ENCODE results near the gene FSTL4.

Gene FSTL4

DNA sequence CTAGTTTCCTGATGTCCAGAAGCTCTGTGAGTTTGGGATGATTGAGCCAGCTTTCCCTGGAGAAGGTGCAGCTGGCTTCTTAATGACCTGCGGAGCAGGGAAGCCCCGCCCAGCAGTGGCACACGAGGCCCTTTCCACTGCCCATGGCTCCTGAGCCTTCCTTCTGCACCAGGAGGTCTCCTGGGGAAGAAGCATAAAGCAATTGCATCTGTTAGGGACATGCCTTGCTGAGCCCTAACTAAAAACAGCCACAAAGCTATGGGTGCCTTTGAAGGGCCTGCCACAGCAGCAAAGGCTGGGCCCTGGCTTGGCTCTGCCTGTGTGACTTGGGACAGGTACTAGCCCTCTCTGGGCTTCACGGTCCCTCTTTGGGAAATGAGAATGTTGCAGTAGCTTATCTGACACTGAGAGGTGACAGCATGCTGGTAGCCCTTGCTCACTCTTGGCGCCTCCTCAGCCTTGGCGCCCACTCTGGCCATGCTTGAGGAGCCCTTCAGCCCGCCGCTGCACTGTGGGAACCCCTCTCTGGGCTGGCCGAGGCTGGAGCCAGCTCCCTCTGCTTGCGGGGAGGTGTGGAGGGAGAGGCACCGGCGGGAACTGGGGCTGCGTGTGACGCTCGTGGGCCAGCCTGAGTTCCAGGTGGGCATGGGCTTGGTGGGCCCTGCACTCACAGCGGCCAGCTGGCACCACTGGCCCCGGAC, 218.4 kb downstream of the FSTL4 start:
- DNase-seq (ENCODE audit: insufficient read length, low spot score): no peak
- FAIRE-seq: no peak

DNA sequence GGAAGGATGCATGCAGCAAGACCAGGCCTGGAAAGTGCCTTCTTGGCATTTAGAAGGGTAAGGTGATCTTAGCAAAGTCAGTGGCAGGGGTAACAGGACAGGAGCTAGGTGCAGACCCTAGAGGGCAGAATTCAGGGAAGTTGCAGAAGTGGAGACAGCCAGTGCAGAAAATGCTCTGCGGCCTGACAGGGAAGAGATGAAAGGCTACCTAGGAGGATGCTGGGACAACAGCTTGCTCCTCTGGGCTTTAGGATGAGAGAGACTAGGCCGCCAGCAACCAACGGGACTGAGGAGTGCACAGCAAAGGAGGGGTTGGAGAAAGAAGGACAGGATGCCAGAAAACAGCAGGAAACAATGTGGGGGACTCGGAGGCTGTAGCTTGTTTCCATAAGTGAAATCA, 219.9 kb downstream of the FSTL4 start:
- DNase-seq (ENCODE audit: insufficient read length, low spot score) (no peak), FAIRE-seq (no peak)

DNA sequence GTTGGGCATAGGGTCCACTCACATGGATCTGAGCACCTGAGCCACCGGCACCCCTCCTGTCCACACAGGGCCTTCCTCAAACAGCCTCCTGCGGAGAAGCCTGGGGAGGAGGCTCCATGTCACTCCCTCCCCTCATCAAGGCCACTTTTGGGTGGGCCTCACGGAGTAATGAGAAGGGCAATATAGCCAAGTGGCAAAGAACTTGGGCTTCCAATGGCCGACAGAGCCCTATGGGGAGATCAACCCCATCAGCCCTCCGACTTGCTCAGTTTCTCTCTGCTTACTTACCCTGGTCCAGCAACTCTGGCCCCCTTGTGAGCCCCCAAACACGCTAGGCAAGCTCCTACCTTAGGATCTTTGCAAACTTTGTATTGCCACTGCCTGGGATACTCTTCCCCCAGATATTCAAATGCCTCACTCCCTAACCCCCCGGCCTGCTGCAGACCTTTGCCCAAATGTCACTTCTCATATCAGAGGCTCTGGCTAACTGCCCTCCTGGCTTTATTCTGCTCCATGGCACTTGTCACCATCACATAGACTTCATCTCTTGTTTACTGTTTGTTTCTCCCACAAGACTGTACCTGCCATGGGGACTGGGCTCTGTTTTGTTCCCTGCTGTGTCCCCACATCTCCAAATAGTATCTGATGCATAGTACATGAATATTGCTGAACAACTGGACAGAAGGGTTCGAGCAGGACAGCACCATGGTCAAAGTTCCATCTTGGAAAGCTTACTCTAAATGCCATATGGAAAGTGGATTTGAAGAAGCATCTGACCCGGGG, 220.8 kb downstream of the FSTL4 start:
- FAIRE-seq: no peak
- DNase-seq (ENCODE audit: insufficient read length, low spot score): no peak

DNA sequence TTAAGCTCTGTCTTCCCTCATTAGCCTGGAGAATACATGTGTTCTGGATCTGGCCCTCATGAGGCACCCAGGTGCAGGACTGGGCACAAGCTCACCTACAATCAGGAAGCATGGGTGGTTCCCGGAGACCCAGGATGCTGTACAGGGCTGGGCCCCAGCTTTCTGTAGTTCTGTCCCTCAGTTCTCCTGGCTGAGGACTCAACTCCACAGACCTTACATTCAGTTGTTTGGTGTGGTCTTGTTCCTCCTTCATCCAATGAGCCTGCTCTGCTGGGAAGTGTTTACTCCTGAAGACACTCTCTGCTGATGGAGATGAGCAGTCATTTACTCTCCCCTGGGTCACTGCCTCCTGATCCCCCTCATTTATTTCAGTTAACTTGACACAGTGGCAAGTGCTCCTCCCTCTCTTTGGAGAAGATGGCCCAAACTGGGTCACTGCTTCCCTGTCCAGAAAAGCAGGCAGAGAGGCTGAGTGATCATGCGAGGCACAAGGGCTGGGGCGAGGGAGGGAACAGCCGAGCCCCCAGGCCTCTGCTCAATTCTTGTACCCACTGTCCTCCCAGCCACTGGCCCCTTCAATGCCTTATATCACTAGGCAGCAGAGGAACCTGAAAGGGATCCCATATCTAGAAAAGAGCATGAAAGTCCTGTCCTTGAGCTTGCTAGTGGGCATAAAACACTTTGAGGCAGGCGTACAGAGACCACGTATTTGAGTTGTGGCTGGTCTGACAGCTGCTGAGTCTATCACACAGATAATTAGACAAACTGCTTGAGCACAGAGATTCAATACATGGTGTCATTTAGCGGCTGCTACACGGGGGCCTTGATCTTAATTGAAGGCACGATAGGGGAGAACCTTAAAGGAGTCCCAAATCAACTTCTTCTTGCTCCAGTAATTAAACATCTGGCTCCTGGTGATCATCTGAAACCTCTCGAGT, 221.7 kb downstream of the FSTL4 start:
- DNase-seq (ENCODE audit: insufficient read length, low spot score): no peak
- no peak for FAIRE-seq

DNA sequence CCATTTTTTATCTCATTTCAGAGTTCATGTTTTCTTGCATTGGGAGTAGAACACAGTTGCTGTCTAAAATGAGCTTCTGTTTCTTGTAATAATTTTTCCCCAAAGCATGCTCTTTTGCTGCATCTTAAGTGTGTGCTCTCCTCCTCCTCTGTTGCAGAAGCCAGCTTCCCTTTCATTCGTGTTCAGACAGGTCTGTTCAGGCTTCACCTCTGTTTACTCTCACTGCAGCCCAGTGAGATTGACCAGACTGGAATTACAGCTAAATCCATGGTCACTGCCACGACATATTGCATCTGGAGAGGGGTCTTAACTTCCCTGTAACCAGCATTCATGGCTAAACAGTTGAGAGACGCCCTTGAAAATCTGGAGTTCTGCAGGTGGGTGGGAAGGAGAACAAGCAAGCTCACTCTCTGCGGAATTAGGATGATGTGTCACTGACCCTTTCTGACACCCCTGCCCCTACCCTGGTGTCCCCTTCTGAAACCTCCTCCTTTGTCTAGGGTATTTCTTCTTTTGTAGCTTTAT, 223.2 kb downstream of the FSTL4 start:
- no peak for FAIRE-seq
- no peak for DNase-seq (ENCODE audit: insufficient read length, low spot score)

DNA sequence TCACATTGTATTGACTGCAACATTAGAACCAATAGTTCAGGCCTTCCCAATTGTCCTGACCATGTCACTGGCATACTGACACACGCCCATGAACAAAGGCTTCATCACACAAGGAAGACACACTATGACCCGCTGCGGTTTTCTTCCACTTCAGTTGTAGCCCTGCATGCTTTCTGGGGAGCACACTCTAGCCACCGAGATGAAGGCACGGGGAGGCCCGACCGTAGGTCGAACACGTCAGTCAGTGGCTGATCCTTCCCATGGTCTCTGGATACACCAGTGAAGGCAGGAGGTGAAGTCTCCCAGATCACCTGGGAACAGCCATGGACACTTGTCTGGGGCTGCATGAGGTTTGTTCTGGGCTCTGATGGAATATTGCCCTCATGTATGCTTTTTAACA, 224.7 kb downstream of the FSTL4 start:
- DNase-seq (ENCODE audit: insufficient read length, low spot score) (no peak), FAIRE-seq (no peak)

DNA sequence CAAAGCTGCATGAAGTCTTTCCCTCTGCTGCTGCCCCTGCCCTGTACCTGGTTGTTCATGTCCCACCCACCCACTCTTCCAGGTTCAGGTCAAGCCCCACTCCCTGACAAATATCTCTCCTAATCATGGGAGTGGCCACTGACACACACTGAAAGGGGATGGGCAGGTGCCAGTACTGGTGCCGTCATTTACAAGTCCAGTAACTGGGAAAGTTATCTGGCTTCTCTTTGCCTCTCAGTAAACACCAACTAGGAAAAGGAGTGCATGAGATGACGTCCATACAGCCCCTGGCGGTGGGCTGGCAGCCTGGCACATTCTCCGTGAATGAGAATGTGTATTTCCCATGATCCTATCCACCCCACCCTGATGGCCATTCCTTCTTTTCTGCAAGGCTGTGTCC, 225.2 kb downstream of the FSTL4 start:
- no peak for FAIRE-seq
- no peak for DNase-seq (ENCODE audit: insufficient read length, low spot score)

DNA sequence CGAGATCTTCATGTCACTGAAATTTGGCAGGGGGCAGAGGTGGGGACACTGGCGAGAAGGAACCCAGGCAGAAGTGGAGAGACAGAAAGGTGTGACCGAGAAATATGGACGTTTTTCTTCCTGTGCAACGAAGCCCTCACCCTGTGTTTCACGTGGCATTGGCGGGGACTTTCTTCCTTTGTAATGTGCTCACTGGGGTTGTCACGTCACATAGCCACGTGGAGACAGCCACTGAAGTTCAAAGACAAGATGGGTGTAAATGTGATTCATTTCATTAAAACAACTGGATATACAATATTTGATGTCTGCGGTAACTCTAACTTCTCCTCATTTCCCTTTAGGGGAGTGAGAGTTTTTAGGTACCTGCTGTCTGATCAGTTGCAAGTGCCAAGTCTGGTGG, 225.7 kb downstream of the FSTL4 start:
- DNase-seq (ENCODE audit: insufficient read length, low spot score) (no peak), FAIRE-seq (no peak)

DNA sequence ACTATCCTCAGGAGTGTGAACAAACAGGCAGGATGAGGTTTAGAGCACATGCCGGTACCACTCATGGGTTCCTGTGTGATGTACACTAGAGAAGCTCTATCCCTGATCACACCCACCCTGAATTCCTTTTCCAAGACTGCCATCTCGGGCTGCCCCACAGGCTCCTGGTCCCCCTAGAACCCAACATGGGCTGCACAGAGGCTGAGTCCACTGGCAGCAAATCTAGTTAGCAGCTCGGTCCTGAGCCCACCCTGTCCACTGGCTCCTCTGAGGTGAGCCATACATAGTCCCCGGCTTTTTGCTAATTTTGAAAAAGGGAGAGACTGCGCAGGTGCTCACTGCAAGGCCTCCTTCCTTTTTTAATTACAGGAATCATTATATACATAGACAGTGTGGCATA, 227.0 kb downstream of the FSTL4 start:
- FAIRE-seq (no peak), DNase-seq (ENCODE audit: insufficient read length, low spot score) (no peak)

DNA sequence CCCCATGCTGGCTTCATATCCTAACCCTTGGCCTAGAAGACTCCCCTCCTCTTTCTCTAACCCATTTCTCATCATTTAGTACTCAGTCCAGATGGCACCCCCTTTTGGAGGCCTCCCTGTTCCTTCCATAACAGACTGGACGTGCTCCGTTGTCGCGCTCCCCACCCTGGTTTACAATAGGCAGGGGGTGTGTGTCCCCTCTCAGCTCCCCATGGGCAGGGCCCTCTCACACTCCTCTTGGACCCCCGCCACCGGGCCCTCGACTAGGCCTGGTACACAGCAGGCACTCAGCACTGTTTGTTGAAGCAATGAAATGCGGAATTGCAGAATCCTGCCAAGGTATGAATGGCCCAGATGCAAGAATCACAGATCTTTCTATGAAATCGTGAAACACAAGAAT, 227.4 kb downstream of the FSTL4 start:
- no peak for DNase-seq (ENCODE audit: insufficient read length, low spot score)
- FAIRE-seq: no peak

DNA sequence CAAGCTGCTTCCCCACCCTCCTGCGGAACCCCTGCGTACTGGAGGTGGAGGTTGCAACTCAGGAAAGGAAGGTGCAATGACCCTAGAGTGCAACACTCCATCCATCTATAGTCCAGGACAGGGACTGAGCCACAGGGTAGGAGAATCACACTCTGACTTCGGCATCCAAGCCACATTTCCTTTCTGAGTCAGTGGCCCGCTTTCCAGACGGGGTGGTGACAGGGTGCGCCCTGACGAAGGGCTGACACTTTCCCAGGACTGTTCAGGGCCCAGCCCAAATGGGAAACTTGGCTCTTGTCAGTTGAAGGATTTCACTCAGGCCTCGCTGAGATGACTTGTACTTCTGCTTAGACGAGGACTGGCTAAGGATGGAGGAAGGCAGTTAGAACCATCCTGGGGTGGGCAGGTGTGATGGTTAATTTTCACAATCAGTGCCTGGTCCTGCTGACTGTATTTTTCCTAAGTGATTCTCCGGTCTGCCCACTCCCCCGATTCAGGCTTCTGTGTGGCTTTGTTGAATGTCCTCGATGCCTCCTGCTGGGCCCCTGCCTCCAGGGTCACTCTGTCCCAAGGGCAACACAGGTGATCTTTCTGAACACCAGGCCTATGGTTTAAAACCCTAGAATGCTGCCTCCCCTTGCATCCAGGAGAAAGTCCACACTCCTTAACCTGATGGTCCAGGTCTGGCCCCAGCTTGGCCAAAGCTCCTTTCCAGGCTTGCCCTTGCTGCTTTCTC, 228.1 kb downstream of the FSTL4 start:
- FAIRE-seq (no peak), DNase-seq (ENCODE audit: insufficient read length, low spot score) (no peak)

DNA sequence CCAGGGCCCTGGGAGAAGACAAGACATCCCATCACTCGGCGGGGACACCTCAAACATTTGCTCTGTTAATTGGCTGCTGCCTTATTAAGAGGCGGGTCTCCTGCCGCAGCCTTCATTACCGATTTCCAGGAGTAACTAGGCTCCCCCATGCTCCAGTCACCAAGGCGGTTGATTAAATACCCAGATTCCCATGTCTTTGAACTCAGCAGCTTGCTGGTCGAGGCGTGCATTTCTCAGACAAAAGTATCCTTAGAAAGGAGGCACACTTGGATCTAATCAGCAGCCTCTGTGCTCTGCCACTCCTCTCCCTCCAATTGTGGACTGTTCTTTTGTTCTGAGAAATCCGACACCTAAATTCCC, 228.8 kb downstream of the FSTL4 start:
- DNase-seq (ENCODE audit: insufficient read length, low spot score) (no peak), FAIRE-seq (no peak)

DNA sequence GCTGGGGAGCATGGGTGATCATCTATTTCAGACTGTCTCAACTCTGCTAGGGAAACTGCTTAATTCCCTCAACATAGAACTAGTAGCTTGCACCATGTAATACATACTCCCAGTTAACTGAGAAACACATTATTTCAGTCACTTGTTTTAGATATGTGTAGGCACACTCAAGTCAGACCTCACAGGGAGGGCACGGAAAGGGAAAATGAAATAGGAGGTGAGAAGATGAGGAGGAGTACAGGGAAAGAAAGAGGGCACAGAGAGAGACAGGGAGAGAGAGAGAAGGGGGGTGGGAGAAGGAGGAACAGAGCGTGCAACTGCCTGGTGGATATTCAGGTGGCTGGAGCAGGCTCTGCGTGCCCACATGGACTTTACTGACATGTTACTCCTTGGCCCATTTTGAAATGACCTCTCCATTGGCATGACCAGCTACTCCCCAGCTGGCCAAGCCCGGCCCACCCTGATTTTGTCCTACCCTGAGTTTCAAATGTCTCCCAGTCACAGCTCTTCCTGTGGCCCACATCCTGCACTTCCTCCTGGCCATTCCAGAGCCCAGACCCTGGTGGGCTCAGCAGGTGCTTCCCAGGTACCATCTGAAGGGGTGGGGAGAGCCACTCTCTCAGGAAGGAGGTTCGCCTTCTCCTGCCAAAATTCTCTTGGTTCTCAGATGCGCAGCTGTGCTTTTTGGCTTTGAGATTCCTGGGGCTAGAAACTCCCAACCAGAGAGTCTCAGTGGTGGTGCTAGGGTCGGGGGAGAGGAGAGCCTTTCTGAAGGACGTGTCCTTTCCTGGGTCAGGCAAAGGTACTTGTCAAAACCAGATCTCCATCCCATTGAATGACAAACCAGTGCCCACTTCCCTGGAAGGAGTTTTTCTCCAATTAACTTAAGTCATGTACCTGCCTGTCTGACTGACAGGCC, 229.4 kb downstream of the FSTL4 start:
- FAIRE-seq: no peak

DNA sequence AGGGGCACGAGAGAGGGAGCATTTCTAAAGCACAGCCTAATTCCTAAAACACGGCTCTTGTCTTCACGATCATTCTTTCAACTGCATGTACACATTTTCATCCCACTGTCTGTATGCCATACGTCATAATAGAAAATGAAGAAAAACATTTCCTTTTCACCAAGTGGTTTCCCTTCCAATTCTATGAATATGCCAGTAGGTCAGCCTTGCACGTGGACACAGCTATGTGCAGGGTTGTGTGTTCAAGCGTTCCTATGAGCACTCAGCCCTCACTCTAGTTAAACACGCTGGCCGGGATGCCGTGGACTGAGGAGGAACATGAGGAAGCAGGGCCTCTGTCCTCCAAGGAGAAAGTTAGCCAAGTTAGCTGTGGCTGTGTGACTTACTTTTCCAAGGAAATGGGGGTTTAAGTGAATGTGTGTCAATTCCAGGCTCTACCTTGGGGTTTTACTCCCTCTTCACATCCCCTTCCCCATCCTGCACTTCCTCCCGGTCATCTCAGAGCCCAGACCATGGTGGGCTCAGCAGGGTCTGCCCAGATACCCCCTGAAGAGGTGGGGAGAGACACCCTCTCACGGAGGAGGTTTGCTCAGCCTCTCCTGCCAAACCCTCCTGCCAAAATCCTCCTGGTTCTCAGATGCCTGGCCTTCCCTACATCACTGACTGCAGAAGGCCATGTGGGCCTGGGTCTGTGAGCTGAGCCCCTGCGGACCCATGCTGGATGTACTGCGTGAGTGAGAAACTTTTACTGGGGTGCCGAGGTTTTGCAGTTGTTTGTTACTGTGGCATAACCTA, 230.6 kb downstream of the FSTL4 start:
- no peak for FAIRE-seq
- no peak for DNase-seq (ENCODE audit: insufficient read length, low spot score)

More for the DNA sequence above, 229.4 kb downstream of the FSTL4 start:
- DNase-seq (ENCODE audit: insufficient read length, low spot score): no peak

DNA sequence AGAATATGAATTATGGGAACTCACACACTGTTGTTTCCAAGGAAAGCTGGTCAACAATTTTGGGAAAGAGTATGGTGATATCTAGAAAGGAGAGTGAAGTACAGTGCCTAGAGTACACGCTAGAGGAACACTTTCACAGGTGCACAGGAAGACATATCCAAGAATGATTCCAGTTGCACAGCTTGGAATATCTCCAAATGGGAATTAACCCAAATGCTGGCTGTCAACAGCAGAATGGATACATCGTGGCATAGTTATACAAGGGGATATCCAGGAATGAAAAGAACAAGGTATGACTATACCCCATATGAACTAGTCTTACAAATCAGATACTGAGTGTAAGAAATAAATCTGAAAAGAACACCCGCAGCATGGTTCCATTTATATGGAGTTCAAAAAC, 231.3 kb downstream of the FSTL4 start:
- no peak for DNase-seq (ENCODE audit: insufficient read length, low spot score)
- FAIRE-seq: no peak

DNA sequence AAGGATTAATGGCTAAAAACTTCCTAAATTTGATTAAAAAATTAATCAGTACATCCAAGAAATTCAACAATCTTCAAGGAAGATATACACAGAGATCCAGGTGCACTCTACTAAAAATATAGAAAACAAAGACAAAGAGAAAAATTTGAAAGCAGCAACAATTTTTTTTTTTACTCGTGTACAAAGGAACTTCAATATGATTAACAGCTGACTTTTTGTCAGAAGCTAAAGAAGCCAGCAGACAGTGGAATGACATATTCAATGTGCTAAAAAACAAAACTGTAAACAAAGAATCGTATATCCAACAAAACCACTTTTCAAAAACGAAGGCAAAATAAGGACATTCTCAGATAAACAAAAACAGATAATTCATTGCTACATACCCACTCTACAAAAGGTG, 234.6 kb downstream of the FSTL4 start:
- DNase-seq (ENCODE audit: insufficient read length, low spot score) (no peak), FAIRE-seq (no peak)

DNA sequence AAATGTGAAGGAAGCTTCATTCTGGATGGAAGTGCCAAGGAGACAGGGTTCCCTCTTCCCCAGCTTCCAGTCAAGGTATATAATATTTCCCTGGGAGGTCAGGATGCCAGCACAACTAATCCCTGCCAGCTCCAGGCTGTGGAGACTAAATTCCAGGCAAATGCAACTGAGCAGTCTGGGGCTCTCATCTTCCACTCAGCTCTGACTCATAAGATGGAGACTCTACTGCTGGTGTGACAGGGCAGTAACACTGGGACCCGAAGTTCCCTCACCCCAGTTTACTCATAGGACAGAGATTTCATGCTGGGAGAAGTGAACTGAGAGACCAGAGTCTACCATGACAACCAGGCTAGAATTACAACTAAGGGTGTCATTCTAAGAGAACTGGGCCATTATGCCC, 235.4 kb downstream of the FSTL4 start:
- DNase-seq (ENCODE audit: insufficient read length, low spot score) (no peak), FAIRE-seq (no peak)

DNA sequence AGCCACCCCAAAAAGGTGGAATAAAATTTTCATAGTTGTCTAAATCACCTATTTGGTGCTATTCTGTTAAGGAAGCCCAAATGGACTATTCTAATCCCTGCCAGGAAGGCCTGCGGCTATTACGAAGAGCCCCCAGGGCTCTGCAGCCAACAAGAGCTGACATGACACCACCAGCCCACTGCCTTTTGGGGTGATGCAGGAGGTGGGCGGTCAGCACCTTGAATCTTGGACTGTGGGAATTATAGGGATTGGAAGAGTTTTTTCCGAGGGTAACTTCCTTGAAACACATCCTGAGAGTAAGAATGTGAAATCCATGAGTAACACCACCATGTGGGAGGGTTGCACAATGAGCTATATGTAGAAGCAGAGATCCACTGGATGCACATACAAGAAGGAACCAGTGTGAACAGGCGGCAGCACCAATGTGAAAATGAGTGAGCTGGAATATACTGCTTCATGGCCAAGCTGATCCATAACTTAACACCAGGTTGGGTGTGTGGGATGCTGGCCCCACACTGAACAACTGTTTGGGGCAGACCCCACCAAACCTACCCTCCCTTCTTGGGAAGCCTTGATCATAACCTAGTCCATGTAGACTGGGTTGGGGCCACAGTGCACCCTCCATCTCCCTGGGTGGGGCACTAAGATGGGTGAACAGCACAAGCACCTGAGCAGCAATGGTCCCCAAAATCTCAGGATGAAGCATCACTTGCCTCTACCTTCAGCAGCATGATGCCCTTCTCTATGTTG, 239.0 kb downstream of the FSTL4 start:
- FAIRE-seq: no peak
- DNase-seq (ENCODE audit: insufficient read length, low spot score): no peak

Measured in HTR-8/SVneo (cell line).